PC-3 (cell line): ENCODE data around the gene STAG1. TPM values are rescaled to one million over a fixed set of nuclear protein-coding genes. Genes with fewer than 3 reads are reported as not detected.

ENCODE experiments used
- ATAC-seq: fragments of 200-7000 bp; cut with Tn5 transposase; 2 replicates; pipeline ENCODE4 v1.9.1; 2020; ENCODE audit warnings: mild to moderate bottlenecking, moderate library complexity
- BruUV-seq: library from RNA; stranded (reverse); fragments of 400-500 nt; replicated peaks from 2 replicates; lab custom pipeline; 2021; lab: Mats Ljungman, UMichigan
- CTCF ChIA-PET: fragments of 300-600 bp; sonication (Branson Sonifier 250); formaldehyde crosslinking; loops from one replicate; lab custom pipeline; 2022; ENCODE audit warnings: antibody characterized with exemption; lab: Charles Lee
- POLR2A ChIA-PET: fragments of 300-600 bp; sonication (Branson Sonifier 250); formaldehyde crosslinking; loops from one replicate; lab custom pipeline; 2022; ENCODE audit warnings: antibody characterized with exemption; ENCODE audit not compliant: unreplicated experiment; lab: Charles Lee
- DNase-seq: peaks from one replicate; pipeline ENCODE4 v3.0.0-alpha.2; 2015
- H2AFZ ChIP-seq: fragments of 300-600 bp; sonication (generic); 2 replicates; pipeline ENCODE4 v1.6.0; 2016; ENCODE audit warnings: antibody characterized with exemption, low read length
- H3F3A ChIP-seq: fragments of 300-600 bp; sonication (generic); one replicate; pipeline ENCODE4 v1.6.0; 2017; ENCODE audit warnings: antibody characterized with exemption, low read length, control low read depth, mild to moderate bottlenecking; ENCODE audit not compliant: unreplicated experiment
- H3K27ac ChIP-seq: fragments of 300-600 bp; sonication (generic); 2 replicates; pipeline ENCODE4 v1.5.1; 2016; ENCODE audit warnings: mild to moderate bottlenecking, low read length
- H3K27me3 ChIP-seq: fragments of 300-600 bp; sonication (generic); 2 replicates; pipeline ENCODE4 v1.6.1; 2016; ENCODE audit warnings: low read length, mixed read lengths
- H3K36me3 ChIP-seq: fragments of 300-600 bp; sonication (generic); 2 replicates; pipeline ENCODE4 v1.6.1; 2016; ENCODE audit warnings: low read depth, mixed run types, low read length, mixed read lengths
- H3K4me1 ChIP-seq: fragments of 300-600 bp; sonication (generic); 2 replicates; pipeline ENCODE4 v1.5.1; 2016; ENCODE audit warnings: low read length; ENCODE audit not compliant: insufficient read depth
- H3K4me2 ChIP-seq: fragments of 300-600 bp; sonication (generic); 2 replicates; pipeline ENCODE4 v1.6.0; 2016; ENCODE audit warnings: low read length
- H3K4me3 ChIP-seq: fragments of 300-600 bp; sonication (generic); 2 replicates; pipeline ENCODE4 v1.5.1; 2016; ENCODE audit warnings: mild to moderate bottlenecking, low read length, mixed read lengths
- H3K79me2 ChIP-seq: fragments of 300-600 bp; sonication (generic); 2 replicates; pipeline ENCODE4 v1.6.1; 2017; ENCODE audit warnings: low read length, mixed read lengths
- H3K9ac ChIP-seq: fragments of 300-600 bp; sonication (generic); 2 replicates; pipeline ENCODE4 v1.6.0; 2016; ENCODE audit warnings: mild to moderate bottlenecking, low read length
- H3K9me2 ChIP-seq: fragments of 300-600 bp; sonication (generic); replicated peaks from 2 replicates; pipeline ENCODE4 v1.6.1; 2016; ENCODE audit warnings: mixed run types, low read length, mixed read lengths
- H3K9me3 ChIP-seq: fragments of 300-600 bp; sonication (generic); 2 replicates; pipeline ENCODE4 v1.6.1; 2016; ENCODE audit warnings: low read length, mixed read lengths
- H4K20me1 ChIP-seq: fragments of 300-600 bp; sonication (generic); 2 replicates; pipeline ENCODE4 v1.6.1; 2016; ENCODE audit warnings: low read length, mixed read lengths
- EZH2 ChIP-seq: fragments of 300-600 bp; sonication (generic); IDR thresholded peaks from one replicate; pipeline ENCODE4 v1.6.1; 2017; ENCODE audit warnings: antibody characterized with exemption, mild to moderate bottlenecking, low read length; ENCODE audit not compliant: unreplicated experiment
- EZH2phosphoT487 ChIP-seq: fragments of 300-600 bp; sonication (generic); IDR thresholded peaks from 2 replicates; pipeline ENCODE4 v1.6.1; 2018; ENCODE audit warnings: mild to moderate bottlenecking, antibody characterized with exemption, low read length, borderline replicate concordance
- intact Hi-C: fragments of 100-400 bp; cut with micrococcal nuclease; formaldehyde crosslinking; loops from 2 replicates; pipeline ENCODE4 v1.9.0; 2023
- total RNA-seq: library from RNA; depleted of rRNA; stranded (reverse); fragments of >200 nt; gene quantifications from 2 replicates; pipeline ENCODE4 v1.2.3, GENCODE V29; 2014
- TF ChIP-seq, protein P1 (sequence below): fragments of 300-600 bp; sonication (generic); conservative IDR thresholded peaks from 2 replicates; pipeline ENCODE4 v1.5.1; 2017; ENCODE audit warnings: antibody characterized with exemption, low read depth, mild to moderate bottlenecking, low read length

The STAG1 gene
- total RNA-seq, 1 experiment from 2014 or later = 14.6 TPM

DNA sequence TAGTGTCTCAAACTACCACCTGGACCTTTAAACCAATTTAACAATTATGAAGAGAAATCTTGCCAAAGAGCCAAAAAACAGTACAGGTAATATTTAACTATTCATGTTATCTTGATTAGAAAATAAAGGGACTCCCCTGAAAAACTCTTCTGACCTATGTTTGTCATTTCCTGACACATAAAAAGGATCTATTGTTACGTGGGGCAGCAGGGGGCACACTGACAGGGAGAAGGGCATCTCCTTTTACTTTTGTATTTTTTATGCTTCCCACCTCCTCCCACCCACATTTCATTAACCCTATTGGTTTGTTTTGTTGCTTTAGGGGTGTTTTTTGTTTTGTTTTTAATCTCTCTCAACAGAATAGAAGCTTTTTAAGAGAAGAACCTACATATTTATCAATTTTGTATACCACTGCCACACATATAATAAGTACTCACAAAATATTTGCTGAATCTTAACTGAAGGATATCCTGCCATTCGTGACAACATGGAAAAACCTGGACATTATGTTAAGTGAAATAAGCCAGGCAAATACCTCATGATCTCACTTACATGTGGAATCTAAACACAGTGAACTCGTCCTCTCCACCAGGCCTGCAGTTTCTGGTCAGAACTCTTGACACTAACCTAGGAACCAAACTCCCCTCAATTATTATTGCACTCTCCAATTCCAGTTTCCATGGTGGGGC lies 17.7 kb downstream of the STAG1 start:
- Histone ChIP-seq H3K27me3 (no peaks in the 10 kb centered on the region), H3K9me3 (no peaks in the 10 kb centered on the region), H3K4me1 (no peaks in the 10 kb centered on the region), H2AFZ (no peak overlapping the region), H3K27ac (no peak overlapping the region), H3K4me2 (no peak overlapping the region), H3F3A (no peaks in the 10 kb centered on the region), H3K4me3 (no peak overlapping the region), H3K9ac (no peak overlapping the region), H3K36me3 (no peaks in the 10 kb centered on the region), H3K79me2 (peaks cover 76% of the 10 kb centered on the region), H3K9me2 (no peaks in the 10 kb centered on the region), H4K20me1 (peaks cover 15% of the 10 kb centered on the region; the same call in 1 of the 2 replicates)
- DNase-seq (no peak), ATAC-seq (no peak; the same call in 1 of the 2 replicates)
- no TSS peak for BruUV-seq
- TF ChIP-seq EZH2phosphoT487 (no peak), EZH2 (no peak)
- TF ChIP-seq, protein P1, sequence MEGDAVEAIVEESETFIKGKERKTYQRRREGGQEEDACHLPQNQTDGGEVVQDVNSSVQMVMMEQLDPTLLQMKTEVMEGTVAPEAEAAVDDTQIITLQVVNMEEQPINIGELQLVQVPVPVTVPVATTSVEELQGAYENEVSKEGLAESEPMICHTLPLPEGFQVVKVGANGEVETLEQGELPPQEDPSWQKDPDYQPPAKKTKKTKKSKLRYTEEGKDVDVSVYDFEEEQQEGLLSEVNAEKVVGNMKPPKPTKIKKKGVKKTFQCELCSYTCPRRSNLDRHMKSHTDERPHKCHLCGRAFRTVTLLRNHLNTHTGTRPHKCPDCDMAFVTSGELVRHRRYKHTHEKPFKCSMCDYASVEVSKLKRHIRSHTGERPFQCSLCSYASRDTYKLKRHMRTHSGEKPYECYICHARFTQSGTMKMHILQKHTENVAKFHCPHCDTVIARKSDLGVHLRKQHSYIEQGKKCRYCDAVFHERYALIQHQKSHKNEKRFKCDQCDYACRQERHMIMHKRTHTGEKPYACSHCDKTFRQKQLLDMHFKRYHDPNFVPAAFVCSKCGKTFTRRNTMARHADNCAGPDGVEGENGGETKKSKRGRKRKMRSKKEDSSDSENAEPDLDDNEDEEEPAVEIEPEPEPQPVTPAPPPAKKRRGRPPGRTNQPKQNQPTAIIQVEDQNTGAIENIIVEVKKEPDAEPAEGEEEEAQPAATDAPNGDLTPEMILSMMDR = peak; percentile 32
- ChIA-PET CTCF (no interaction called here), POLR2A (no interaction called here)
- intact Hi-C loops = no loop called here

DNA sequence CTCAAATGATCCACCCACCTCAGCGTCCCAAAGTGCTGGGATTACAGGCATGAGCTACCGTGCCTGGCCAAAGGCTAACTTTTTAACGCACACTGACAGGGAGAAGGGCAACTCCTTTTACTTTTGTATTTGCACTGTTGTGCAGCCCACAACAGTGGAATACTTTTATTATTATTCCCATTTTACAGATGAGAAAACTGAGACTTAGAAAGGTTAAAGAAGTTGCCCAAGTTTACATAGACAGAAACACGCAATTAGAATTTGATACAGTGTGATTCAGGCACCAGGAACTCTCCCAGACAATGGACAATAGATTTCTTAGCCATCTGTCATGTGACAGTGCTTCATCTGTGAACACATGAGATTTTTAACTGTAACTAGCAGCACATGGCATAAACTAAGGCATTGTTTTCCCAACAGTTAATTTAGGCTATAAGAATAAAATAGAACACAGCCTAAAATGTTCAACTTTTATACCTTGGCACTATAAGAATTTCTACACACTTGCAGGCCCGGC lies 18.8 kb downstream of the STAG1 start:
- DNase-seq (peak; percentile 5), ATAC-seq (peak; percentile 37; the same call in 1 of the 2 replicates)
- Histone ChIP-seq H4K20me1 (peaks cover 15% of the 10 kb centered on the region; the same call in 1 of the 2 replicates), H3K9me3 (no peaks in the 10 kb centered on the region), H3K9me2 (no peaks in the 10 kb centered on the region), H3F3A (no peaks in the 10 kb centered on the region), H3K9ac (no peak overlapping the region), H3K4me3 (no peak overlapping the region), H3K79me2 (peaks cover 74% of the 10 kb centered on the region), H3K4me1 (no peaks in the 10 kb centered on the region), H3K36me3 (no peaks in the 10 kb centered on the region), H3K4me2 (no peak overlapping the region), H3K27me3 (no peaks in the 10 kb centered on the region), H3K27ac (no peak overlapping the region), H2AFZ (no peak overlapping the region)
- TF ChIP-seq EZH2 (no peak), EZH2phosphoT487 (no peak)
- TF ChIP-seq, protein P1 = no peak
- intact Hi-C loops = no loop called here
- CTCF ChIA-PET = no interaction called here
- POLR2A ChIA-PET = no interaction called here
- no TSS peak for BruUV-seq

DNA sequence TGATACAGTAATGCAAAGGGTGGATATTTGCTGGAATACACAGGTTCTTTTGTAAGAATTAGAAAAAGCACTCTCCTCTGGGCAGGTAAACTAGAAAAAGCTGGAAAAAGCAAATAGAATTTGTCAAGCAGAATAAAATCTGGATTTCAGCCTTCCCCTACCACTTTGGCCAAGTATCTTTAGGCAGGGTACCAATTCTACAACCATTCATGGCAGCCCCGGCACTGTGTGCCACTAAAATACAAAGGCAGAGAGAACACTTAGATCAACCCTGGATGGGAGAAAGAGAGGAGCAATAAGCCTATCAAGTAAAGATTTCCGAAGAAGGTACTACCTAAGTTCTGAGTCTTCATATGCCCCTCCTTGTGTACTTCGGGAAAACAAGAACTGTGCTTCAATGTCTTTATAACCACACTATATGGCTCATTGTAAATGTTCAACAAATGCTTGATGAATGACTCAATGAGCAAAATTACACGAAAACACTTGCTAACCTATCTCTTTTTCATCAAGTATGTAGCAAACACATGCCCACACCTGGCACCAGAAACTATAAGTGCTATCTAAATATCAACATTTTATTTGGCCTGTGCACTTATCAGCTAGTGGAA lies 20.8 kb downstream of the STAG1 start:
- CTCF ChIA-PET = no interaction called here
- peaks cover 15% of the 10 kb centered on the region; the same call in 1 of the 2 replicates for H4K20me1 ChIP-seq
- H3K9me3 ChIP-seq = no peaks in the 10 kb centered on the region
- H3K9ac ChIP-seq = no peak overlapping the region
- POLR2A ChIA-PET = no interaction called here
- H3K4me1 ChIP-seq = no peaks in the 10 kb centered on the region
- H3K36me3 ChIP-seq = no peaks in the 10 kb centered on the region
- intact Hi-C loops = no loop called here
- no peak overlapping the region for H3K4me3 ChIP-seq
- no peaks in the 10 kb centered on the region for H3F3A ChIP-seq
- H3K9me2 ChIP-seq = no peaks in the 10 kb centered on the region
- no peak overlapping the region for H2AFZ ChIP-seq
- ATAC-seq (no peak), DNase-seq (peak; percentile 9)
- H3K27ac ChIP-seq = no peak overlapping the region
- TF ChIP-seq, protein P1 = no peak
- TF ChIP-seq EZH2phosphoT487 (no peak), EZH2 (no peak)
- no peaks in the 10 kb centered on the region for H3K27me3 ChIP-seq
- H3K4me2 ChIP-seq = no peak overlapping the region
- H3K79me2 ChIP-seq = peaks cover 87% of the 10 kb centered on the region
- no TSS peak for BruUV-seq
